ENCODE measurements around the gene ELP6. TPM values are rescaled to one million over a fixed set of nuclear protein-coding genes. Genes with fewer than 3 reads are reported as not detected.
A peak's percentile ranks its signal among the peaks of the same experiment; 100 is the strongest.

The ELP6 gene, protein sequence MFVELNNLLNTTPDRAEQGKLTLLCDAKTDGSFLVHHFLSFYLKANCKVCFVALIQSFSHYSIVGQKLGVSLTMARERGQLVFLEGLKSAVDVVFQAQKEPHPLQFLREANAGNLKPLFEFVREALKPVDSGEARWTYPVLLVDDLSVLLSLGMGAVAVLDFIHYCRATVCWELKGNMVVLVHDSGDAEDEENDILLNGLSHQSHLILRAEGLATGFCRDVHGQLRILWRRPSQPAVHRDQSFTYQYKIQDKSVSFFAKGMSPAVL
- total RNA-seq (2021; ENCODE audit: unreplicated experiment) (26.9 TPM), Bru-seq, nascent RNA (percentile 68 among the genes with signal in this experiment), BruChase-seq, experiment 1, labeled RNA remaining after a 2-hour chase (percentile 70 among the genes with signal in this experiment), BruChase-seq, experiment 2, labeled RNA remaining after a 6-hour chase (percentile 65 among the genes with signal in this experiment)
- polyA plus RNA-seq (2012; ENCODE audit: insufficient read length) = 27.1 TPM
- long read RNA-seq, transcript ELP6-201 (7 exons, 1,401 nt) = major isoform, 12 of 34 reads
- long read RNA-seq, partial matches to known transcripts = 5 of 34 reads
- long read RNA-seq, other reads (novel, unspliced or antisense) = 15 of 34 reads

DNA sequence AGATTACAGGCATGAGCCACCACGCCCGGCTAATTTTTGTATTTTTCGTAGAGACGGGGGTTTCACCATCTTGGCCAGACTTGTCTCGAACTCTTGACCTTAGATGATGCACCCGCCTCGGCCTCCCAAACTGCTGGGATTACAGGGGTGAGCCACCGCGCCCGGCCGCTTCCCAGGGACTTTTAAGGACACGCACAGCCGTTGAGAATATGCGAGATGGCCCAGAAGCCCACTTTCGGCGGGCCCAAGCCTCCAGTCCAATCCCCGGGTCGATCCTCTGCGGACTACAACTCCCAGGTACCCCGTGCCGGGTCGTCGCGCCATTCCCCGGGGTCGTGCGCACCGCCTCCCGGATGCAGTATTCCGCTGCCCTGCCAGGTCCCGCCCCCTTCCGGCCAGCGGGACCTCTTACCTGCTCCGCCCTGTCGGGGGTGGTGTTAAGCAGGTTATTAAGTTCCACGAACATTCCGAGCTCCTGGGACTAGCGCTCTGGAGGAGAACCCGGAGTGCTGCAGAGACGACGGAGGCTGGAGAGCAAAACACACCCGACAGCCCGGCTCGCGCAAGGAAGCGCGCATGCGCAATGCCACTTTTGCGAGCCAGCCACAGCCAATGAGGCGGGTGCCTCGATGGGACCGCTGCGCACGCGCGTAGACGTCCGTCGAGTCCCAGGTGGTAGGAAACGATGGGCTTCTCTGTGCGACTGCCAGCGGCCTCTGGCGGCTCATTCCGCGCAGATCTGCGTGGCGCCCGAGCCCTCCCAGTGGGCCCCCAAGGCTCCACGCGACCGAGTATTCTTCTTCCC, at the start of gene ELP6:
Gene ELP6 (minus strand): TSS at position 588 of the 805 bp plus-strand sequence. CDS start 122 bp downstream, at position 466.
- CTCF ChIA-PET = no interaction called here
- DNase-seq (ENCODE audit: low read depth, low spot score) (peak; percentile 84), ATAC-seq (peak; percentile 99)
- H3K27ac ChIP-seq (ENCODE audit: low read length) = peak within 1 kb of the TSS; percentile 93
- no TSS peak for BruUV-seq (replicated peaks)
- H3K4me3 ChIP-seq (ENCODE audit: low read depth in 2 of 2, low read length in 2 of 2) = peak within 1 kb of the TSS; percentile 65 to 79
- no peaks in the 10 kb centered on the region; the same call in 1 of the 2 replicates for H3K36me3 ChIP-seq (ENCODE audit: control insufficient read depth, insufficient read depth, low read length)
- peak; percentile 60 for TF ChIP-seq POLR2AphosphoS5 (IDR thresholded peaks at IDR 0.05; ENCODE audit: low read depth, low read length)
- TF ChIP-seq TCF7L2 (IDR thresholded peaks at IDR 0.05; ENCODE audit: low read depth, low read length) = no peak
- TF ChIP-seq, protein P1, sequence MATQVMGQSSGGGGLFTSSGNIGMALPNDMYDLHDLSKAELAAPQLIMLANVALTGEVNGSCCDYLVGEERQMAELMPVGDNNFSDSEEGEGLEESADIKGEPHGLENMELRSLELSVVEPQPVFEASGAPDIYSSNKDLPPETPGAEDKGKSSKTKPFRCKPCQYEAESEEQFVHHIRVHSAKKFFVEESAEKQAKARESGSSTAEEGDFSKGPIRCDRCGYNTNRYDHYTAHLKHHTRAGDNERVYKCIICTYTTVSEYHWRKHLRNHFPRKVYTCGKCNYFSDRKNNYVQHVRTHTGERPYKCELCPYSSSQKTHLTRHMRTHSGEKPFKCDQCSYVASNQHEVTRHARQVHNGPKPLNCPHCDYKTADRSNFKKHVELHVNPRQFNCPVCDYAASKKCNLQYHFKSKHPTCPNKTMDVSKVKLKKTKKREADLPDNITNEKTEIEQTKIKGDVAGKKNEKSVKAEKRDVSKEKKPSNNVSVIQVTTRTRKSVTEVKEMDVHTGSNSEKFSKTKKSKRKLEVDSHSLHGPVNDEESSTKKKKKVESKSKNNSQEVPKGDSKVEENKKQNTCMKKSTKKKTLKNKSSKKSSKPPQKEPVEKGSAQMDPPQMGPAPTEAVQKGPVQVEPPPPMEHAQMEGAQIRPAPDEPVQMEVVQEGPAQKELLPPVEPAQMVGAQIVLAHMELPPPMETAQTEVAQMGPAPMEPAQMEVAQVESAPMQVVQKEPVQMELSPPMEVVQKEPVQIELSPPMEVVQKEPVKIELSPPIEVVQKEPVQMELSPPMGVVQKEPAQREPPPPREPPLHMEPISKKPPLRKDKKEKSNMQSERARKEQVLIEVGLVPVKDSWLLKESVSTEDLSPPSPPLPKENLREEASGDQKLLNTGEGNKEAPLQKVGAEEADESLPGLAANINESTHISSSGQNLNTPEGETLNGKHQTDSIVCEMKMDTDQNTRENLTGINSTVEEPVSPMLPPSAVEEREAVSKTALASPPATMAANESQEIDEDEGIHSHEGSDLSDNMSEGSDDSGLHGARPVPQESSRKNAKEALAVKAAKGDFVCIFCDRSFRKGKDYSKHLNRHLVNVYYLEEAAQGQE (IDR thresholded peaks at IDR 0.05; ENCODE audit: insufficient read depth in 1 of 2, low read depth in 2 of 2, low read length in 1 of 2) = peak in 1 of 2 experiments; percentile 58; a peak in 1 of 4 replicates
- H3K27me3 ChIP-seq (ENCODE audit: control insufficient read depth, insufficient read depth, low read length) = no peaks in the 10 kb centered on the region
- H3K9me3 ChIP-seq (ENCODE audit: control insufficient read depth, insufficient read depth, low read depth, low read length) = no peaks in the 10 kb centered on the region
- intact Hi-C loops (cut with micrococcal nuclease; ENCODE audit: unreplicated experiment) (no loop called here), in situ Hi-C loops (cut with HindIII; ENCODE audit: low pct_unique_long_range_greater_than_20kb, low sequenced_read_pairs) (no loop called here)
- peaks cover 7% of the 10 kb centered on the region for H3K4me1 ChIP-seq (ENCODE audit: control insufficient read depth, insufficient read depth, low read length)
- POLR2A ChIA-PET = interaction anchor here (0.6 kb wide), 1 partner anchor 185 kb away, joined by 6 read pairs; no protein-coding TSS in a partner anchor

DNA sequence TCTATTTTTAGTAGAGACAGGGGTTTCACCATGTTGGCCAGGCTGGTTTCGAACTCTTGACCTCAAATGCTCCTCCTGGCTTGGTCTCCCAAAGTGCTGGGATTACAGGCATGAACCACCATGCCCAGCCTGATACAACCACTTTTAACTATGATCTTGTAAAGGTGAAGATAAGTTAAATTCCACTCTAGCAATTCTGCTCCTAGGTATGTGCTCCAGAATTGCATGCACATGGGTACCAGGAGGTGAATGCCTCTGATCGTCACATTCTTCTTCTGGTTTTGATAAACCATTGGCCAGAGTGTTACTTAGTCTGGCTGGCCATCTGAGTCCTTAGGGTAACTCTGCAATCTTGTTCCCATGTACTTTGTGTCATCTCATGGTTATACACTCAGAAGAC, 42.8 kb upstream of the ELP6 start:
- no peaks in the 10 kb centered on the region for H3K9me3 ChIP-seq (ENCODE audit: control insufficient read depth, insufficient read depth, low read depth, low read length)
- no TSS peak for BruUV-seq (replicated peaks)
- H3K27ac ChIP-seq (ENCODE audit: low read length) = no peak overlapping the region
- DNase-seq (ENCODE audit: low read depth, low spot score) (no peak), ATAC-seq (no peak)
- in situ Hi-C loops (cut with HindIII; ENCODE audit: low pct_unique_long_range_greater_than_20kb, low sequenced_read_pairs) (no loop called here), intact Hi-C loops (cut with micrococcal nuclease; ENCODE audit: unreplicated experiment) (no loop called here)
- no peaks in the 10 kb centered on the region for H3K36me3 ChIP-seq (ENCODE audit: control insufficient read depth, insufficient read depth, low read length)
- no peaks in the 10 kb centered on the region for H3K4me1 ChIP-seq (ENCODE audit: control insufficient read depth, insufficient read depth, low read length)
- ChIA-PET CTCF (no interaction called here), POLR2A (no interaction called here)
- TF ChIP-seq CTCF (IDR thresholded peaks at IDR 0.05) (no peak), POLR2AphosphoS5 (IDR thresholded peaks at IDR 0.05; ENCODE audit: low read depth, low read length) (no peak), TCF7L2 (IDR thresholded peaks at IDR 0.05; ENCODE audit: low read depth, low read length) (no peak), SIN3A (IDR thresholded peaks at IDR 0.05; ENCODE audit: borderline replicate concordance, insufficient read depth, low read depth, low read length) (no peak)
- TF ChIP-seq, protein P1 (IDR thresholded peaks at IDR 0.05; ENCODE audit: insufficient read depth in 1 of 2, low read depth in 2 of 2, low read length in 1 of 2) = no peak
- no peak overlapping the region for H3K4me3 ChIP-seq (ENCODE audit: low read depth in 2 of 2, low read length in 2 of 2)
- H3K27me3 ChIP-seq (ENCODE audit: control insufficient read depth, insufficient read depth, low read length) = no peaks in the 10 kb centered on the region
